ENCODE data around the gene C2CD3. TPM values are rescaled to one million over a fixed set of nuclear protein-coding genes. Genes with fewer than 3 reads are reported as not detected.
"Not testable (repeated sequence)": the region's sequence is repeated elsewhere in the genome, so short reads cannot be mapped to it uniquely, and the experiment has no call there.

Gene C2CD3
- total and polyA plus RNA-seq, 2 of the 4 experiments (the other 2 are of a cell fraction) = 11.1 to 19.2 TPM

DNA sequence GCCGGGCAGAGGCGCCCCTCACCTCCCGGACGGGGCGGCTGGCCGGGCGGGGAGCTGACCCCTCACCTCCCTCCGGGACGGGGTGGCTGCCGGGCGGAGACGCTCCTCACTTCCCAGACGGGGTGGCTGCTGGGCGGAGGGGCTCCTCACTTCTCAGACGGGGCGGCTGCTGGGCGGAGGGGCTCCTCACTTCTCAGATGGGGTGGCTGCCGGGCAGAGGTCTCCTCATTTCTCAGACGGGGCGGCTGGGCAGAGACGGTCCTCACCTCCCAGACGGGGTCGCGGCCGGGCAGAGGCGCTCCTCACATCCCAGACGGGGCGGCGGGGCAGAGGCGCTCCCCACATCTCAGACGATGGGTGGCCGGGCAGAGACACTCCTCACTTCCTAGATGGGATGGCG, 41.7 kb downstream of the C2CD3 start:
- H3K27me3 ChIP-seq (ENCODE audit: control insufficient read depth, insufficient read depth, low read length); H3K9me3 ChIP-seq (ENCODE audit: control insufficient read depth, insufficient read depth, low read length); H4K20me1 ChIP-seq (ENCODE audit: insufficient read depth, low read length); H3K9ac ChIP-seq (ENCODE audit: low read depth, low read length); H4K5ac ChIP-seq (ENCODE audit: low read depth, low read length); H3K4me2 ChIP-seq (ENCODE audit: low read depth, low read length); H3K79me1 ChIP-seq (ENCODE audit: low read depth in 1 of 2, low read length in 2 of 2); H2BK20ac ChIP-seq (ENCODE audit: low read depth, low read length); H4K91ac ChIP-seq (ENCODE audit: insufficient read depth, low read depth, low read length); H2AK5ac ChIP-seq (ENCODE audit: low read depth, low read length); in situ Hi-C loops (cut with MboI; ENCODE audit: low sequenced_read_pairs); CTCF ChIA-PET; H3K14ac ChIP-seq (replicated peaks; ENCODE audit: low read depth, low read length); intact Hi-C loops (cut with micrococcal nuclease); H3K56ac ChIP-seq (ENCODE audit: extremely low read depth, insufficient read depth, low read length); H3K9me1 ChIP-seq (ENCODE audit: insufficient read depth, low read length); H4K8ac ChIP-seq (ENCODE audit: low read depth in 2 of 2, low read length in 2 of 2); BruUV-seq (replicated peaks); ATAC-seq (ENCODE audit: low read depth); dilution Hi-C loops (cut with HindIII; ENCODE audit: low sequenced_read_pairs, unreplicated experiment); H2AFZ ChIP-seq (replicated peaks; ENCODE audit: low read length, poor library complexity); H2AK9ac ChIP-seq (replicated peaks; ENCODE audit: low read depth, low read length, poor library complexity); POLR2A ChIA-PET (ENCODE audit: unreplicated experiment); H3K36me3 ChIP-seq (ENCODE audit: control insufficient read depth, insufficient read depth, low read length); H3K4me1 ChIP-seq (ENCODE audit: control insufficient read depth, insufficient read depth, low read length); H3K27ac ChIP-seq (ENCODE audit: insufficient read depth, low read length); H3K4ac ChIP-seq (ENCODE audit: low read depth, low read length); H3K23ac ChIP-seq (ENCODE audit: low read depth, low read length); H2BK5ac ChIP-seq (ENCODE audit: low read depth, low read length, poor library complexity, severe bottlenecking); H2BK15ac ChIP-seq (ENCODE audit: low read depth, low read length); H3K4me3 ChIP-seq (ENCODE audit: insufficient read depth, low read depth, low read length); DNase-seq; H2BK120ac ChIP-seq (ENCODE audit: low read depth, low read length); H3K18ac ChIP-seq (ENCODE audit: low read depth, low read length): not testable (repeated sequence)
- WGBS, 2 experiments (ENCODE audit: extremely low coverage in 2 of 2, insufficient read length in 1 of 2) = no CpG with 5 or more reads among the region's 33 CpGs
